ENCODE results near the gene CARNS1.

DNA sequence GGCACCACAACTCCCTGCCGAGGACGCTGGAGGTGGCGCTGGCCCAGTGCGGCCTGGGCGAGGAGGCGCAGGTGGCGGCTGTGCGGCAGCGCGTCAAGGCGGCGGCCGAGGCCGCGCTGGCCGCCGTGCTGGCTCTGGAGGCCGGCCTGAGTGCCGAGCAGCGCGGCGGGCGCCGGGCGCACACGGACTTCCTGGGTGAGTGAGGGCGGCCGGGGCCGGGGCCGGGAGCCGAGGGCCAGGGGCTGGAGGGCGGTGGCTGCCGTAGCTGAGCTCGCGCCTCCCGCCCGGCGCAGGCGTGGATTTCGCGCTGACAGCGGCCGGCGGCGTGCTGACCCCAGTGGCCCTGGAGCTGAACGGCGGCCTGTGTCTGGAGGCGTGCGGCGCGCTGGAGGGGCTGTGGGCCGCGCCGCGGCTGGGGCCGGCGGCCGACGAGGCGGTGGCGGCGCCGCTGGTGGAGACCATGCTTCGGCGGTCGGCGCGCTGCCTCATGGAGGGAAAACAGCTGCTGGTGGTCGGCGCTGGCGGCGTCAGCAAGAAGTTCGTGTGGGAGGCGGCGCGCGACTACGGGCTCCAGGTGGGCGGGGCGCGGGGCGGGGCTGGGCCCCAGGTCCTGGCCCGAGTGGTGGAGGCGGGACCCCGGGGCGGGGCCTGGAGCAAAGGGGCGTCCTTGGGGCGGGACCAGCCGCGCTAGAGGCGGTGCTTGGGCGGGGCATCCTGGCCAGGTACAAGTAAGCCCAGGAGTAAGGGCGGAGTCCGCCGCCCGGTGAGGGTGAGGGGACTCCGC lies 5.4 kb downstream of the CARNS1 start:
- TF ChIP-seq FOXM1 (IDR thresholded peaks at IDR 0.05; ENCODE audit: borderline replicate concordance) (no peak), NFRKB (IDR thresholded peaks at IDR 0.05) (no peak), SP1 (IDR thresholded peaks at IDR 0.05) (no peak), FOXK2 (IDR thresholded peaks at IDR 0.05) (no peak), ZNF384 (IDR thresholded peaks at IDR 0.05) (no peak), ELF4 (IDR thresholded peaks at IDR 0.05) (no peak), BHLHE40 (IDR thresholded peaks at IDR 0.05; ENCODE audit: borderline replicate concordance) (no peak), L3MBTL2 (conservative IDR thresholded peaks at IDR 0.05) (no peak; the same call in 1 of the 2 replicates), HDGF (IDR thresholded peaks at IDR 0.05; ENCODE audit: borderline replicate concordance) (0 out of 2 replicates have a peak, but pooled peaks have one; percentile 68)
